GM19240 (cell line): ENCODE measurements around the gene PLEKHA7.

Experiments used
- DNase-seq: peaks from one replicate; pipeline ENCODE4 v3.0.0; 2011; ENCODE audit warnings: low spot score; ENCODE audit not compliant: insufficient read length

The PLEKHA7 gene

DNA sequence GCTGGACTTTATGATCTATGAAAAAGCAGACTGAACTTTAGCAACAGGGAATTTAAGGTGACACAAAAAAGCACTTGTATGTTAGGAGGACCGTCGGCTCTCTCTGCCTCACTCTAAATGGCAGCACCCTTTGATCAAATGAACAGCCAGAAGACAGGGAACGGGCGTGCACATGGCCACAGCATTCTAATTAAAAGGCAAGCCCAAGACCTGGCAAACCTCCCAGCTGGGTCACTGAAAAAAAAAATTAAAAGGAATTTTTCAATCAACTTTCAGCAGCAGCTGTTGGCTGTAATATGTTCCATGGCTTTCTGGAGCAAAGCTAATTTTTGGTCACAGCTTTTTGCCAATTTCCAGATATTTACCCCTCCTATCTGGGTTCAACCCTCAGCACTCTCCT is 159.2 kb downstream of the PLEKHA7 start:
- no peak for DNase-seq

DNA sequence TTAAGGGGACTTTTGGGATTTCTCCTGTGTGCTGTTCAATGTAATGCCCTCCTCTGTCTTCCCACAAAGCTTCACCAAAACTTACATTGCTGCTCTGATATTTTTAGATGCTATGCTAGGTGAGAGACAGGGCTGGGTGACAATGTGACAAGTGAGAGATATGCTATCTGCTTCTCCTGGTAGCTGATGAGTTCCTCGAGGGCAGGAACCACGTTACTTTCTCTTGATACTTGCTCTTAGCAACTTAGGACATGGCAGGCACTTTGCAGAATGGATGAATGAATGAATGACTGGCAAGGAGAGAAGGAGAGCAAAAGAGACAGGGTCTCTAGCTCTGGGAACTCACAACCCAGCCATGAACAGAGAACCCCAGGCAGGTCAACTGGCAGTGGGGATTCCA is 160.4 kb downstream of the PLEKHA7 start:
- no peak for DNase-seq

DNA sequence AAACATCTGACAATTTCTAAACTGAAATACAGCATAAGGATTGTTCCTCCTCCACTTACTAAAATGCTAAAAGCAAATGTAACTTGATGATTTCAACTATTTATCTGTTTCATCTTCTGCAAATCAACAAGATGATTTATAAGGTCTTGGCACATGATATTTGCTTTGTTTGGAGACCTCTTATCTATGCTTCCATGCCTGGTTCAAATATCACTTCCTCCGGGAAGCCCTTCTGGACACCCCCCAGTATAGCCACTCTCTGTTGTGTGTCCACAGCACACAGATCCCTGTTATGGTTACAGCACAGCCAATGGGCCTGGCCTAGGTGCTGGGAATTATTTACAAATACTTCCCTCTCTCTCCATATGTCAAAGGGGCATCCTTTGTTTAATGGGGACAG is 160.9 kb downstream of the PLEKHA7 start:
- DNase-seq: no peak

DNA sequence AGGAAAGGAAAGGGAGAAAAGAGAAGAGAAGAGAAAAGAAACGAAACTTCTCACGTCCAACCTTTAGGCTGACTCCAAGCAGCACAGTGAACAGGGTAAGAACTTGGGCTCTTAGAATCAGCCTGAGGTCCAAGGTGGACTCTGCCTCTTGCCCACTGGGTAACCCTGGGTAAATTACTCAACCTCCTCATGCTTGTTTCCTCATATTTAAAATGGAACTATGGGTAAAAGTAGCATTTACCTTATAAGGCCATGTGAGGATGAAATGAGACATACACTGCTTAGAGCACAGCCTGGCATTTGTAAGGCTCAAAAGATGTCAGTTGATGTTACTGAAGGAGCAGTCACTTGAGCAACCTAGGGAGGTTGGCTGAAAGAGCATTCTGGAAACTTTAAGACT is 167.9 kb downstream of the PLEKHA7 start:
- no peak for DNase-seq

DNA sequence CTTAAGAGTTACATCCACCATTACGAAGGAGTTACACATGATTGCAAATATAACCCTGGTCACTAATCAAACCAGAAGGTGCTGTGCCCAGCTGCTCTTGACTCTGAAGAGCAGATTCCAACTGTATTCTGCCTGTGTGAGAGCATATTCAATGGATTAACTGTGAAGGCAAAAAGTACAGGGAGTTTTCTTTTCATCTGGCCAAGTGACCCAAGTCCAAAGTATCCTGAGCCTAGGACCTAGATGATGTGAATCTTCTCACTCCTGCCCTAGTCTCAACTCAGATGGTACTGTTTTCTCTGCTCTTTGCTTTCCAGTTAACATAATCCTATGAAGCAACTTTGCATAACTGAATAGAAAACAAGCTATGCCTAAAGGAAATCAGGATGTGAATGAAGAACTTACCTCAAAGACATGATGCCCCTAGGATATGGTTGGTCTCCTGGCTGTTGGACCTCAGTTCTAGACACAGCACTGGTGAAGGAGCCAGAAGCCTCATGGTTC is 169.9 kb downstream of the PLEKHA7 start:
- no peak for DNase-seq

DNA sequence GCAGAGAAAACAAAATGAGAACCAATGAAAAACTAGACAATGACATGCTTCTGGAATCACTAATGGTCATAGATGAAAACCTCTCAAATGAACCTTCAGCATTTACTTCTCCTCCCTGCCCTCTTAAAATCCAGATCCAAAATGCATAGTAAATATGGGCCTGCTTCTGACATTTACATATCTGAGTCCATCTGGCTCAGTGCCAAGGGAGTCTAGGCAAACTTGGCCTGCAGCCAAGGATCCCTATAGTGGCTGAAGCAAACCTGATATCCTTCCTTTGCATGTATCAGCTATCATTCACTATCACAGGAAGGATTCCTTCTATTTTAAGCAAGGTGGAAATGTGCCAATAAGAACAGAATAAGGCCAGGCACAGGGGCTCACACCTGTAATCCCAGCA is 170.9 kb downstream of the PLEKHA7 start:
- no peak for DNase-seq

DNA sequence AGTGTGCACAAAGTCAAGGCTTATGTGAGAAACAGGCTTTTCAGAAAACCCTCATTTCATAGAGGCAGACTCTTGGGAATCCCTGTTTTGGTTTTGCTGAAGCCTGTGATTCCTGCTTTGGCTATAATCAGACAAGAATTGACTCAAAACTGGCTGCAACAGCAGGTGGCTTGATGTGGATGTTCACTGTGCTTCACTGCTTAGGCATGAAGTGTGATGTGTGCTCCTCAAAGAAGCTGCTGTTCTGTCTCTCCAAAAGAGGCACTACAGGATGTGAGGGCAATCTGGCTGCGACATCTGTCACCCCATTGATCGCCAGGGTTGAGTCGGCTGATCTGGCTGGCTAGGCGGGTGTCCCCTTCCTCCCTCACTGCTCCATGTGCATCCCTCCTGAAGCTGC is 172.2 kb downstream of the PLEKHA7 start:
- DNase-seq: no peak

DNA sequence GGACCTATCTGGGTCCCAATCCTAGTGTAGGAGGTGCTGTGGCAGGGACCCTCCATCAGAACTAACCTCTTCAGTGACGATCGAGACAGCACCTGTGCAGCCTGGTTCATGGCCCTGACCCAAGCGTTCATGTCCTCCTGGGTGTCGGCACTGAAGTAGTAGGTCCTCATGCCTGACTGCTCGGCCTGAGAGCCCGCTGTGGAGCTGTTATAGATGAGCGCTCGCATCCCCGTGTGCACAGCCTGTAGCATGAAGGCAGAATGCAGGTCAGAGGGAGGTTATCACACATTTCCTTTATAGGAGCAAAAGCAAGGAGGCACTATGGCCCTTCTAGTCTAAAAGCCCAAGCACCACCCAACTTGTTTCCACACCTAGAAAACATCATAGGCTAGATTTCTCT is 172.7 kb downstream of the PLEKHA7 start:
- DNase-seq: no peak

DNA sequence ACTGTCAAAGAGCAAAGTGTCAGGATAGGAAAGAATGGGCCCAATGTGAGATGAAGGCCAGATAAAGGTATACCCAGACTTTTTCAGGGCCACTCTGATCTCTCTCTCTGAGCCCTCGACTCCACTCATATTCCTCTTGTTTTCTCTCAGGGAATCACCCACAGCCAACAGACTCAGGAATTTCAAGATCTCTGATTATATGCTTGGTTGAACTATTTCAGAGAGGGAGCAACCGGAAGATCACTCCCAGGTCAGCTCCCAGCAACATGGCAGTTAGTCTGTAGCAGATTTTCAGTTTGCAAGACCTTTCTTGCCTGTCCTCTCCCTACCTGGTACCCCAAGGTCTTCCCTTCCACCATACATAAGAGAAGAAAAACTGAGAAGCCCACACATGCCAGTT is 173.3 kb downstream of the PLEKHA7 start:
- DNase-seq: no peak

DNA sequence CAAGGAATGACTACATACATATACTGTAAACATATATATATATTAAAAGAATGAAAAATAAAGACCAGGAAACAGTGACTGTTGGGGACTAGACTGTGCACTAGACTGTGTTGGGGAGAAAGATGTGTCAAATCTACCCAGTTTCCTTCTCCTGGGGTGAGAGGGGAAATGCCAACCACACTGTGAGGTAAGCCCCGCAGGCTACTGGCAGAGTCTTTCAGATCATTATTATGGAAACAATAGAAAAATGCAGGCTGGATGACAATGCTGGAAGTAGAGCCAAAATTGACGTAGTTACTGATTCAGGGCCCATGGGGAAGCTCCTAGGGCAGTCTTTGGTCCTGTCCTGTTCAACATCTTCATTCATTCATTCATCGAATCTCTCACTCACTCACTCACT is 174.4 kb downstream of the PLEKHA7 start:
- no peak for DNase-seq

DNA sequence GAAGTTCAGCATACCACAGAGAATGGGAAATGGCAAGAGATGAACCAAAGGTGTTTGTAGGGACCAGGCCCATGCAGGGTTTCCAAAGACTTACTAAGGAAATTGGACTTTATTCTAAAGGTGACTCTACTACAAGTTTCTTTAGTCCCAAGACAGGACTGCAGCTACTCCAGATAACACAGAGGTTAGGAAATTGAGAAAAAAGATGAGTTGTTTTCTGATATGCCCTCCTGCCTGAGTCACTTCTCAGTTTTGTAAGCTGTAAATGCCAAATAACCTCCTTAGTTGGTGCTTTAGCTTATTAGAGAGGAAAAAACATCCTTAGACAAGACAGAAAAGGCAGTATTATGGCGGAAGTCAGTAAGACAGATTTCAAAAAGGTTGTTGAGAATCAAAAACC is 179.8 kb downstream of the PLEKHA7 start:
- no peak for DNase-seq

DNA sequence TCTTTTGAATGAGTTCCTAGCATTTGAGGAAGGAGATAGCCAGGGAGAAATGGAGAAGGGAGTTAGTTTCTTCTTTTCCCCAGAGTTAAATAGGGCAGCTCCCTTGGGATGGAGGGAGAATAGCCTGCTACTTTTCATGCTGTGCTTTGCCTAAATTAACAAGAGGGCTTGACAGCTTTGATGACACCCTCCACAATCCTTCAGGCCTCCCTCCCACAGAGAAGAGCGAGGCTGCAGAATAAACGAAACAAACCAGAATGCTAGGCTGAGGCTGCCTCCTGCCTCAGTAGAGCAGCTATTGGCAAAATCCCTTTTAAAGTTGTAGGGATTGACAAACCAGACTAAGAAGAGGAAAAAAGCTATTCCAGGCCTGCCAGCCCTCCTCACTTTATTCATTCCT is 181.2 kb downstream of the PLEKHA7 start:
- DNase-seq: no peak

DNA sequence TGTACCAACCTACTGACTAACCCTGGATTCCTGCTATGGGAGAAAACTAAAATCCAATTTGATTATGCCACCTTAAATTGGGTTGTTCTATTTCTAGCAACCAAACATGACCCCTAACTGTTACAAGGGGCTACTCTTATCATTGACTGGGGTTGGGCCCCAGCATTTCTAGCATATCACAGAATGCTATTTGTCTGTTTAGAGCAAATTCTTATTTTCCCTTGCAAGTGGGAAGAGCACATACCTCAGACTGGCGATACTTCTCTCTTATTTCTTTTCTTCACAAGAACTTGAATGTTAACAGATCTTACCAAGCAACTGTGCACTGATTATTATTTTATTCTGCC is 182.0 kb downstream of the PLEKHA7 start:
- DNase-seq: no peak

DNA sequence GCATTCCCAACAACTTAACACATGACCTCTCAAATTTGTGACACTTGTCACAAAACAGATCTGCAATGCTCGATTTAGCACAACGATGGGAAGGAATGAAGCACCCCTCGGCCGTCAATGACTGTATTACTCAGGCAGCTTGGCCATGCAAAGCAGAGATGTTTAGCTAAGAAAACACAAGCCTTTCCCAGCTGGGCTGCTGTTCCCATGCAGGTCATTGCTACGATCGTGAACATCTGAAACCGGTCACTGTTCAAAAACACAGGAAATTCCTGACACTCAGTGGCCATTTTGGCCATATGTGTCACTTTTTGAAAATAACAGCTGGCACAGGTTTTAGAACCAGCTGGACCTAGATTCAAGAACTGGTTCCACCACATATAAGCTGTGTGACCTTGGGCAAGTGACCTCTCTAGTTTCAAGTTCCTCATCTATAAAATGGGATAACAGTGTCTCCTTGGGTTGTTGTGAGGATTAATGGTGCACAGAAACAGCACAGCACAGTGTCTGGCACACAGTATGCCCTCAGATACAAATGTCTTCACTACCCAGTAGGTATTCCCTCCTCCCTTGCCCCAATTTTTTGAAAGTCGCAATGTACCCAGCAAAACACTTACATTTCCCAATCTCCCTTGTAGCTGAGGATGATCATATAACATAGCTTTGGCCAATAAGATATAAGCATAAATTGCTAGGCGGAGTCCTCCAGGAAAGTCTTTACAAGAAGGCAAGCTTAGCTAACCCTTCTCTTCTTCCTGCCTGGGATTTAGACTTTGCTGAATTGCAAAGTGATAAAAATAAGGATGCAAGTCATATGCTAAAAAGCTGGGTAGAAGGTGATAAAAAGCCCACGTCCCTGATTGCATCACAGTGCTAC is 182.7 kb downstream of the PLEKHA7 start:
- DNase-seq: no peak

DNA sequence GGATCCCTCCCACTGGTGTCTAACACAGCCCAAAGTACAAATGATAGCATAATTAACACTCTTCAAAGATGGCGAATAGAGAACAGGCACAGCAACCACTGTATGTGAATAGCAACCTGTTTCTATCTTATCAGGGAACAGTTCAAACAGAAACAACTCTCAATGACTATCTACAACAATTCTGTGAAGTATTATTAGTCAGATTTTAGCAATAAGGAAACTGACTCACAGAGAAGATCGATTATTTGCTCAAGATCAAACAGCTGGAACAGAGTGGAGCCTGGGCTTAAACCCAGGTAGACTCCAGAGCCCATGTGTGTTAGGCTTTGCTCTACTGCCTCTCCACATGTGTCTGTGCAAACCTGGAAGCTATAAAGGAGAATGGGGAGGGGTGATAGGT is 187.1 kb downstream of the PLEKHA7 start:
- no peak for DNase-seq

DNA sequence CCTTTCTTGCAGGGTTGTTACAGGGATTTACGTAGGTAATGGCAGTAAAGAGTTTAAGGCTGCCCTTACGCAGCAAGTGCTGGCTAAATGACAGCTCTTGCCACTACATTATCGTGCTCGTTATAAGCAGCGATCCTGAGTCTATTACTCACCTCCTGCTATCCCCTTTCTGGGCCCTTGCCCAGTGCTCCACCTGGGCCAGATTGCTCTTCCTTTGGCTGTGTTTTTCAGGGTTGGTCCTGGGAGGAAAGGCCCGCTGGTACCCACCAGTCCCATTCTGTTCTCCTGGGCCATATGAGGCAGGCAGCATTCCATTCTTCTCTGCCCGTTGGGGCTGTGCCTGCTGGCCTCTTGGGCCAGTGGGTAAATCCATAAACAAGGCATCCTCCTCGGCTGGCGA is 188.2 kb downstream of the PLEKHA7 start:
- DNase-seq: no peak

DNA sequence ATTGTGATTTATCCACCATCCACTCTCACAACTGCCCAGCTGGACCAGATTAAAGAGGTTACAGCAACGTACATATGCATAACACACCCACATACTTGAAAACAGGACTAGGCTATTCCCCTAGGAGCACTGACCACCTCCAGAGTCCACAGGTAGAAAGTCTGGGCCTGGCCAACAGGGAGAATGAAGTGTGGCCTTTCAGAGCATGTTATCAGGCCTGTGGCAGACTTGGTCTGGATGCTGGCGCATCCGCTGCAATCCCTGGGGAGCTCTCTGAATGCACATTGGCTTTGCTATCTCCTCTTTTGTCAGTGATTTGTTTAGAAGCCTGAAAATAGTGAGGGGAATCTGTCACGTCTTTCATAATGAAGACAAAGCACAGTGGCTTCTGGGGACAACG is 189.1 kb downstream of the PLEKHA7 start:
- no peak for DNase-seq

DNA sequence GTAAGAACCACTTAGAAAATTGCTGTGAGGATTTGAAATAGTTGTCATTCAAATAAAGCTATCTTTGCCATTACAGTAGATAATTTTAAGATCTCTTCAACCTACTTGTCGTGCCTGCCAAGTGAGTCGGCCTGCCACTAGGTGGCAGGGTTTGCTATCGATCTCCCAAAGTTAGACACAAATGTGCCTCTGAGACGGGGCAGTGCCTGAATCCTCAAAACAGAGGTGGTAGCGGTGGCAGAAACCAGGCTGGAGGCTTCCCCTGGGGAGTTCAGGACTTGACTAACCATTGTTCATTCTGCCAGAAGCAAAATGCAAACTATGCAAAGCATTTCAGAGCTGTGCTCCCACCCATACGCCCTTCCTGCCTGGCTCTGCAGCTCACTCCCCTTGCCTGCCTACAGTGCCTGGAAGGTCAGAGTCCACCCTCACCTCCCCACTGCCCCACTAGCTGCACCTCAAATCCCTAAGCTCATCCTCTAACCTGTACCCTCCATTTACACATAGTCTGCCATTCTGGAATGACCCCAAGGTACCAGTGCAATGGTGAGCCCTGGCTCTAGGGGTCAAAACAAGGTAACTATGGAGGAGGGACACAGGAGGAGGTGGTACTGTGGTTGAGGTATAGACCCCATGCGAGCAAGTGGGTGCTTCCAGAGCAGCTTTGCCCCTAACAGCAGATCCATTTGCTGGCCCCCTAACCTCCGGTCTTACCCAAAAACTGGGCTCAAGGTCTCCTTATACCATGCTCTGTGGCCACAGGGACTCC is 193.7 kb downstream of the PLEKHA7 start:
- DNase-seq: peak; percentile 93

DNA sequence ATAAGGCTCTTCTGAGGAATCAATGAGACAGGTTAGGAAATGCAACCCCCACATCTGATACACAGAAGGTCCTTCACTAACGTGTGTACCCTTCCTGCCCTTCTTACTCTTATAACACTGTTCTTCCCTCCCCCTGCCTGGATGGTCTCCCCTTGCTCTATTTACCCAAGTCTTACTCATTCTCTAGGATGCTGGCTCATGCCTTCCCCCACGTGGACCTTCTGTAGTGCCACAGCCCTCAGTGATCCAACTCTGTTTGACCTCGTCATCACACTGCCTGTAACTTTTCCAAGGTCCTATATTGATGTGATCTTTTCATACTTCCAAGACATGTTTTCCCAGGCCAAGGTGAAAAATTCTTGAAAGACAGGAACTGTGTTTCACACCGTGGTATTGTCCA is 195.9 kb downstream of the PLEKHA7 start:
- DNase-seq: no peak

DNA sequence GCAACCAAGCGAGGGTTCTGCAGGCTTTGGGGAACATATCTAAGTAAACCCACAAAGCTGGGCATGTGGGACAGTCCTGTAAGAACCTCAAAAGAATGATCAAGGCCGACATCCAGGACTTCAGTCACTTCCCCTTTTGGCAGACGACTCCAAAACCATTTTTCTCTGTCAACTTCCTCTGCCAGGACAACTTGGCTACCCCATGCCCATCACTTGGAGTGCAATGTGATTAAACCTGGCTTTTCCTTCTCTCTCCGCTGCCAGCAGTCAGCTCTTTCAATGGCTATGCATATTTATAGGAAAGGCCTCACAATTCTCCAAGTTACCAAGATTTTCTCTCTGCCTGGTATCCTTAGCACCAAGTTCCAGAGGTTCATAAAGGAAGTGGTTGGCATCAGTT is 196.9 kb downstream of the PLEKHA7 start:
- DNase-seq: no peak

DNA sequence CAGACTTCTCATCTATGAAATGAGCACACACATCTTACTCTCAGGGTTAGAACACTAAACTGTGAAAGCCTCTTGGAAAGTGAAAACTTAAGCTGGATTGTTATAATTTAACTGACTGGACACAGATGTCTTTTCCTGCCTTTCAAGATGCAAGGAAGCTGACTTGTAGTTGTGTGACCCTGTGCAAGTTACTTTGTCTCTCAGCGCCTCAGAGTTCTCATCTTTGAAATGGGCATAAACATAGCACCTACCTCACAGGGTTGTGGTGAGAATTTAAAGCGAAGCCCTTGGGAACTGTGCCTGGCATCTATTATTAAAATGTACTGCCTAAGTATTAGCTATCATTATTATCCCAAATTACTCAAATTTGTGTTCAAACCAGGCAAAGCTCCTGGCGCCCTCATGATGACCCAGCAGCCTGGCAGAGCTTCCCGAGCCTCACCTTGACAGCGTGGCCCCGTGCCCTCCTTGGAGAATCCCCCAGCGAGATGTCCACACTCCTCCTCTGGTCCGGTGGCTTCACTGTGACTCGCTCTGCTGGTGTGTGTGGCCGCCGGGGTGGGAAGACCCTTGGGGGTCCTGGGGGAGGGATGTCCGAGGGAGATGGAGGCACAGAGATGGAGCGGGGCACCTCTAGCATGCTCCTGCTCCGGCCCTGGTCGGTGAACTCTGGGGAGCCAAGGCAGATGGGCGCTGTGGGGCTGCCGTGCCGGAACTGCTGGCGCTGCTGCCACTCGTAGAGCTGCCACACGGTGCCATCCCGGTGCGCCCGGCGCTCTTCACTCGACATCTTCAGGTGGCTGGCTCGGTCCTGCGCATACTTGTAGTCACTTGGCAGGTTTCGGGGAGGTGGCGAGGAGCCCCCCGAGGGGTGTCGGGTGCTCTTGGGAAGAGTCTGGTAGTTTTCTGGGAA is 197.6 kb downstream of the PLEKHA7 start:
- DNase-seq: no peak
